Heart left ventricle (tissue), 16 donors: Measurements from ENCODE around the gene PILRA. TPM values are rescaled to one million over a fixed set of nuclear protein-coding genes. Genes with fewer than 3 reads are reported as not detected.

Experiments used
- ATAC-seq, 4 donors: fragments of 200-7000 bp; cut with Tn5 transposase; one replicate each; pipeline ENCODE4 v1.9.1; 2020 to 2022; ENCODE audit warnings: moderate library complexity in 4 of 4, mild to moderate bottlenecking in 3 of 4, moderate number of reproducible peaks in 1 of 4
- DNase-seq, 5 donors: peaks; one replicate each; pipeline ENCODE4 v3.0.0-alpha.2; 2020
- H3K27ac ChIP-seq, 12 donors: fragments of 200-600 bp; sonication (generic) in 4 of 12; one replicate each; pipeline versions ENCODE4 v1.5.0 to v1.8.0; 2016 to 2022; ENCODE audit warnings: mild to moderate bottlenecking in 2 of 12
- H3K27me3 ChIP-seq, 9 donors: fragments of 200-600 bp; sonication (generic) in 2 of 9; one replicate each; pipeline versions ENCODE4 v1.5.1 to v1.8.0; 2016 to 2022; ENCODE audit warnings: mild to moderate bottlenecking in 3 of 9
- H3K36me3 ChIP-seq, 9 donors: fragments of 200-600 bp; sonication (generic) in 2 of 9; one replicate each; pipeline versions ENCODE4 v1.5.0 to v1.8.0; 2018 to 2022; ENCODE audit warnings: mild to moderate bottlenecking in 2 of 9
- H3K4me1 ChIP-seq, 12 donors: fragments of 200-600 bp; sonication (generic) in 4 of 12; one replicate each; pipeline versions ENCODE4 v1.5.0 to v1.8.0; 2016 to 2022; ENCODE audit warnings: mild to moderate bottlenecking in 3 of 12
- H3K4me3 ChIP-seq, 12 donors: fragments of 200-600 bp; sonication (generic) in 4 of 12; one replicate each; pipeline versions ENCODE4 v1.5.0 to v1.8.0; 2017 to 2022; ENCODE audit warnings: mild to moderate bottlenecking in 9 of 12, moderate library complexity in 4 of 12
- H3K9me3 ChIP-seq, 12 donors: fragments of 200-600 bp; sonication (generic) in 4 of 12; one replicate each; pipeline versions ENCODE4 v1.5.0 to v1.8.0; 2016 to 2022; ENCODE audit warnings: mild to moderate bottlenecking in 1 of 12
- POLR2A ChIP-seq, 2 donors: fragments of 450-650 bp; IDR thresholded peaks; one replicate each; pipeline ENCODE4 v1.6.1; 2017; ENCODE audit warnings: antibody characterized with exemption in 2 of 2, mild to moderate bottlenecking in 2 of 2, moderate library complexity in 2 of 2
- WGBS, 4 donors: extraction: QIAGEN DNeasy Blood & Tissue Kit in 2 of 4; methylation state at CpG; one replicate each; pipeline versions ENCODE4 v1.1.5 to v1.1.7; 2013 to 2018; 5-methylcytosine and 5-hydroxymethylcytosine counted together
- intact Hi-C, 10 donors: fragments of 100-400 bp; cut with DNase I; formaldehyde crosslinking; loops; one replicate each; pipeline versions ENCODE4 v1.11.1 to v1.14.2; 2022
- polyA plus RNA-seq, 2 donors: library from polyadenylated mRNA; stranded (reverse); fragments of 200-250 nt; gene quantifications; one replicate each; pipeline ENCODE4 v1.2.3, GENCODE V29; 2013
- total RNA-seq, 9 donors: library from RNA; depleted of rRNA in 2 of 9; stranded (reverse); fragments of >200 nt in 2 of 9; fragmentation: NEBNext Ultra II Directional in 3 of 9; extraction: Animal tissue kit (Norgen Biotek cat#: 25700) in 3 of 9; gene quantifications; one replicate each; pipeline versions ENCODE4 v1.1.0 to v1.2.4, GENCODE V29; 2016 to 2023
- TF ChIP-seq, protein P1 (sequence below), 12 donors: fragments of 200-600 bp; sonication (generic) in 4 of 12; IDR thresholded peaks; one replicate each; pipeline versions ENCODE4 v1.5.0 to v1.8.0; 2018 to 2022; ENCODE audit warnings: antibody characterized with exemption in 12 of 12, mild to moderate bottlenecking in 5 of 12
- donor health status: ischemic (EF 13 %, LVEDD 7.1; RV severe dilation, severe dysfunction).
- donor health status: healthy with polysubstance abuse.
- donor health status: DM: no; HTN: yes; CAD: no.
- donor health status: DM: no; HTN: no; CAD: no.
- donor health status: ischemic (EF 25% LVEDD 6.9; RV normal size, moderate dysfunction).
- donor health status: ischemic (EF 25% LVEDD 5.7; RV mildly dilated, moderate dysfunction).
- donor health status: healthy.
- donor health status: DM: yes; HTN: yes; CAD: no.
- donor health status: ischemic (EF 35%, LVEDD 5.7; RV mildly dilated, moderate dysfunction).
- donor health status: nonischemic (EF 11% LVEDD 7.7; RV severe dilation, severe dysfunction).
- donor health status: DM: yes; HTN: yes; CAD: no.
- donor health status: PGD.
- donor health status: ischemic (EF 29% LVEDD 5.4; RV normal size, mild dysfunction).
- donor health status: nonischemic (EF 23%, LVEDD 6.1; RV moderate dilation, normal function).

Gene PILRA
- total and polyA plus RNA-seq, 11 donors: 0.69 to 30.5 (median 3.4) TPM

GRCh38 chr7:100434297-100435144 lies 61.2 kb downstream of the PILRA start:
- intact Hi-C loops: no loop called here
- ATAC-seq: no peak
- 85 to 89% (median 88%) methylated on average over 22 of the region's 22 CpGs for WGBS, 4 donors

DNA sequence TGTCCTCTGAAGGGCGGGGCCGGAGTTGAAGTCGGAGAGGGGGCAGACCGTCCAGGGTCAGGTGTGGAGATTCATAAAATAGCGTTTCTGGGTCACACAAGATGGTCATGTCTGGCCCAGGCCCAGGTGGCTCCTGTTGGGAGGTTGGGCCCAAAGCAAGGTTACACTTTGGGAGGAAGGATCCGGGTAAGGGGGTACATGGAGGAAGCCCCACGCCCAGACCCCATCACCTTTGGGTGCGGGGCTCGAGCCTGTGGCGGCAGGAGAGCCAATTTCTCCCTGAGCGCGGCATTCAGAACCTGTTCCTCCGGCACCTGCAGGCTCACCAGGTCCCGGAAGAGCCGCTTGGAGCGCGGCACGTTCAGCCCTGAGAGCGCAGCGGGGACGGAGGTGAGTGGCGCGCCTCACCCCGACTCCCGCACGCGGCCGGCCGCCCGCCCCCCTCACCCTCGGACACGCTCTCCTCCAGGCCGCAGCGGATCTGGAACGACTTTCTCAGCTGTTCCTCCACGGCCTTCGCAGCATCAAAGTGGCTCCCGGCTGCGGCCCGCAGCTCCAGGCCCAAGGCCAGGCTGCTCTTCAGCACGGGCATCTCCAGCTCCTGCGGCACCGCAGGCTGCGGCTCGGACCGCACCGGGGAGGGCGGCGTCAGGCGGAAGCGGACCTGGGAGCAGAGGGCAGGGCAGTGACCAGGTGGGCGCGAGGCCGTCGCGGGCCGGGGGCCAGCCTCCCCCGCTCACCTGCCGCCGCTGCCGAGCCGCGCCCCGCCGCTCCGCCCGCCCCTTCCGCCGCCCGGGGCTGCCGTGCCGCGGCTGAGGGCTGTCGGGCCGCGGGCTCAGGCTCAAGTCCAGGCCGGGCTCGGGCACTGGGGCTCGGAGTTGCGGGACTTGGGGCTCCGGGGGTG lies 62.4 kb downstream of the PILRA start:
- WGBS, 4 donors: 2 to 4% (median 3%) methylated on average over 35 to 81 of the region's 81 CpGs
- Histone ChIP-seq H3K4me3 (peak overlapping the region; percentile 63 to 98 (median 85)), H3K4me1 (peaks cover 0 to 52% (median 32%) of the 10 kb centered on the region in 12 donors), H3K9me3 (no peaks in the 10 kb centered on the region), H3K27ac (peak overlapping the region; percentile 81 to 99 (median 96)), H3K27me3 (no peaks in the 10 kb centered on the region), H3K36me3 (peaks cover 0 to 36% (median 24%) of the 10 kb centered on the region in 9 donors)
- peak in 1 of 2 donors; percentile 31 for TF ChIP-seq POLR2A (IDR thresholded peaks at IDR 0.05)
- TF ChIP-seq, protein P1, sequence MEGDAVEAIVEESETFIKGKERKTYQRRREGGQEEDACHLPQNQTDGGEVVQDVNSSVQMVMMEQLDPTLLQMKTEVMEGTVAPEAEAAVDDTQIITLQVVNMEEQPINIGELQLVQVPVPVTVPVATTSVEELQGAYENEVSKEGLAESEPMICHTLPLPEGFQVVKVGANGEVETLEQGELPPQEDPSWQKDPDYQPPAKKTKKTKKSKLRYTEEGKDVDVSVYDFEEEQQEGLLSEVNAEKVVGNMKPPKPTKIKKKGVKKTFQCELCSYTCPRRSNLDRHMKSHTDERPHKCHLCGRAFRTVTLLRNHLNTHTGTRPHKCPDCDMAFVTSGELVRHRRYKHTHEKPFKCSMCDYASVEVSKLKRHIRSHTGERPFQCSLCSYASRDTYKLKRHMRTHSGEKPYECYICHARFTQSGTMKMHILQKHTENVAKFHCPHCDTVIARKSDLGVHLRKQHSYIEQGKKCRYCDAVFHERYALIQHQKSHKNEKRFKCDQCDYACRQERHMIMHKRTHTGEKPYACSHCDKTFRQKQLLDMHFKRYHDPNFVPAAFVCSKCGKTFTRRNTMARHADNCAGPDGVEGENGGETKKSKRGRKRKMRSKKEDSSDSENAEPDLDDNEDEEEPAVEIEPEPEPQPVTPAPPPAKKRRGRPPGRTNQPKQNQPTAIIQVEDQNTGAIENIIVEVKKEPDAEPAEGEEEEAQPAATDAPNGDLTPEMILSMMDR (IDR thresholded peaks at IDR 0.05): no peak
- ATAC-seq: peak in 3 of 4 donors; percentile 21 to 42 (median 42)
- DNase-seq: peak; percentile 38 to 68 (median 47)
- intact Hi-C loops: no loop called here

More at GRCh38 chr7:100434297-100435144, 61.2 kb downstream of the PILRA start:
- Histone ChIP-seq H3K9me3 (no peaks in the 10 kb centered on the region), H3K27ac (peak overlapping the region in 6 of 12 donors; percentile 92 to 97 (median 95)), H3K4me1 (peaks cover 0 to 57% (median 37%) of the 10 kb centered on the region in 12 donors), H3K36me3 (peaks cover 0 to 36% (median 24%) of the 10 kb centered on the region in 9 donors), H3K4me3 (peak overlapping the region in 9 of 12 donors; percentile 69 to 98 (median 91)), H3K27me3 (no peaks in the 10 kb centered on the region)
- no peak for TF ChIP-seq POLR2A (IDR thresholded peaks at IDR 0.05)
- TF ChIP-seq, protein P1 (IDR thresholded peaks at IDR 0.05): no peak
- no peak for DNase-seq

- Histone ChIP-seq H3K9me3 (no peaks in the 10 kb centered on the region), H3K27me3 (no peaks in the 10 kb centered on the region), H3K4me1 (peaks cover 0 to 34% (median 15%) of the 10 kb centered on the region in 12 donors), H3K36me3 (peaks cover 0 to 26% (median 24%) of the 10 kb centered on the region in 9 donors), H3K4me3 (peak overlapping the region in 6 of 12 donors; percentile 69 to 98 (median 84)), H3K27ac (peak overlapping the region in 9 of 12 donors; percentile 92 to 99 (median 96))
- TF ChIP-seq, protein P1 (IDR thresholded peaks at IDR 0.05): no peak
- TF ChIP-seq POLR2A (IDR thresholded peaks at IDR 0.05): no peak
- 90 to 92% (median 91%) methylated on average over 27 to 28 of the region's 28 CpGs for WGBS, 4 donors
- intact Hi-C loops: no loop called here
- ATAC-seq (no peak), DNase-seq (peak in 1 of 5 donors; percentile 19)
These were observed 64.1 kb downstream of the PILRA start for GRCh38 chr7:100437150-100438100.
